Measurements from ENCODE around the gene ARHGAP23. TPM values are rescaled to one million over a fixed set of nuclear protein-coding genes. Genes with fewer than 3 reads are reported as not detected.

ARHGAP23 gene
- total and polyA plus RNA-seq, 2 donors (not counting 1 experiment from before 2014, with no cell fraction given) = 28.1 to 41.1 TPM

DNA sequence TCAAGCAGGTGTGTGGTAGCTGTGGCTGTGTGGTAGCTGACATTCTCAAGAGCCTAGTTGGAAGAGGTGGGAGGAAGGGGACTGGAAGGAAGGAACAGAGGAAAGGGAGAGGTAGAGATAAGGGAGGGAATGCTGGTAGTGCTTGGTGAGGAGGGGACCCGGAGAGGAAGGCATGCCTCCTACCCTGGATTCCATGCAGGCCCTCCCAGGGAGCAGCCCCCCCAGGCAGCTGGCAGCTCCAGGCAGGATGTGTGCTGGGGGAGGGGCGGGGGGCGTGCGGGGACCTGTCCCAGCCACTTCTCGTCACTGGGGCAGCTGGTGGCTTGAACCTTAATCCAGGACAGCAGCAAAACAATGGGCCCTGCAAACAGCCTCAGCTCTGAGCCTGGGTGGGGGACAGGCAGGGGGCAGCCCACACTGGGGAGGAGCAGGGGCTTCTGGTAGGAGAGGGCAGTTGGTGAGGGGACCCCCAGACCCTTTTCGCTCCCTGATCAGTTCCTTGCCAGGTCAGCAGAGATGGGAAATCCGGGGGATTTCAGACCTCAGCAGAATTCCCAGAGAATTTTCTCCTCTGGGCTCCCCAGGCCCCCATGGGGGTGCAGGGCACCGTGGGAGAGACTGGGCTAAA is 27.1 kb downstream of the ARHGAP23 start:
- Histone ChIP-seq H3K9me3 (ENCODE audit: control insufficient read depth, insufficient read depth, low read depth, low read length) (no peaks in the 10 kb centered on the region), H3K4me1 (ENCODE audit: control insufficient read depth, extremely low read depth, insufficient read depth, low read length) (peaks cover 31% of the 10 kb centered on the region), H3K79me2 (ENCODE audit: control insufficient read depth, insufficient read depth, low read length) (peaks cover 80% of the 10 kb centered on the region), H3K4me3 (replicated peaks in 1 of 4; ENCODE audit: control extremely low read depth in 1 of 4, insufficient read depth in 1 of 4, low read depth in 3 of 4, low read length in 4 of 4) (peak overlapping the region; percentile 62 to 84 (median 66)), H3K27me3 (ENCODE audit: control insufficient read depth, insufficient read depth, low read length) (no peaks in the 10 kb centered on the region), H3K9ac (ENCODE audit: insufficient read depth, low read length) (peak overlapping the region; percentile 13), H3K36me3 (ENCODE audit: control insufficient read depth, insufficient read depth, low read length) (peaks cover 19% of the 10 kb centered on the region), H2AFZ (ENCODE audit: low read length) (no peak overlapping the region), H3K4me2 (ENCODE audit: extremely low read depth, insufficient read depth, low read length) (peak overlapping the region; percentile 92), H4K20me1 (ENCODE audit: control insufficient read depth, extremely low read depth, insufficient read depth, low read length) (no peaks in the 10 kb centered on the region), H3K27ac (ENCODE audit: insufficient read depth, low read length) (no peak overlapping the region)
- DNase-seq (ENCODE audit: low read depth in 2 of 2) = no peak
- TF ChIP-seq EZH2 (IDR thresholded peaks at IDR 0.05; ENCODE audit: low read length, missing control alignments) = no peak
- TF ChIP-seq, protein P1, sequence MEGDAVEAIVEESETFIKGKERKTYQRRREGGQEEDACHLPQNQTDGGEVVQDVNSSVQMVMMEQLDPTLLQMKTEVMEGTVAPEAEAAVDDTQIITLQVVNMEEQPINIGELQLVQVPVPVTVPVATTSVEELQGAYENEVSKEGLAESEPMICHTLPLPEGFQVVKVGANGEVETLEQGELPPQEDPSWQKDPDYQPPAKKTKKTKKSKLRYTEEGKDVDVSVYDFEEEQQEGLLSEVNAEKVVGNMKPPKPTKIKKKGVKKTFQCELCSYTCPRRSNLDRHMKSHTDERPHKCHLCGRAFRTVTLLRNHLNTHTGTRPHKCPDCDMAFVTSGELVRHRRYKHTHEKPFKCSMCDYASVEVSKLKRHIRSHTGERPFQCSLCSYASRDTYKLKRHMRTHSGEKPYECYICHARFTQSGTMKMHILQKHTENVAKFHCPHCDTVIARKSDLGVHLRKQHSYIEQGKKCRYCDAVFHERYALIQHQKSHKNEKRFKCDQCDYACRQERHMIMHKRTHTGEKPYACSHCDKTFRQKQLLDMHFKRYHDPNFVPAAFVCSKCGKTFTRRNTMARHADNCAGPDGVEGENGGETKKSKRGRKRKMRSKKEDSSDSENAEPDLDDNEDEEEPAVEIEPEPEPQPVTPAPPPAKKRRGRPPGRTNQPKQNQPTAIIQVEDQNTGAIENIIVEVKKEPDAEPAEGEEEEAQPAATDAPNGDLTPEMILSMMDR (conservative IDR thresholded peaks at IDR 0.05 in 1 of 2, IDR thresholded peaks at IDR 0.05 in 1 of 2; ENCODE audit: low read depth in 1 of 2, low read length in 2 of 2) = no peak

DNA sequence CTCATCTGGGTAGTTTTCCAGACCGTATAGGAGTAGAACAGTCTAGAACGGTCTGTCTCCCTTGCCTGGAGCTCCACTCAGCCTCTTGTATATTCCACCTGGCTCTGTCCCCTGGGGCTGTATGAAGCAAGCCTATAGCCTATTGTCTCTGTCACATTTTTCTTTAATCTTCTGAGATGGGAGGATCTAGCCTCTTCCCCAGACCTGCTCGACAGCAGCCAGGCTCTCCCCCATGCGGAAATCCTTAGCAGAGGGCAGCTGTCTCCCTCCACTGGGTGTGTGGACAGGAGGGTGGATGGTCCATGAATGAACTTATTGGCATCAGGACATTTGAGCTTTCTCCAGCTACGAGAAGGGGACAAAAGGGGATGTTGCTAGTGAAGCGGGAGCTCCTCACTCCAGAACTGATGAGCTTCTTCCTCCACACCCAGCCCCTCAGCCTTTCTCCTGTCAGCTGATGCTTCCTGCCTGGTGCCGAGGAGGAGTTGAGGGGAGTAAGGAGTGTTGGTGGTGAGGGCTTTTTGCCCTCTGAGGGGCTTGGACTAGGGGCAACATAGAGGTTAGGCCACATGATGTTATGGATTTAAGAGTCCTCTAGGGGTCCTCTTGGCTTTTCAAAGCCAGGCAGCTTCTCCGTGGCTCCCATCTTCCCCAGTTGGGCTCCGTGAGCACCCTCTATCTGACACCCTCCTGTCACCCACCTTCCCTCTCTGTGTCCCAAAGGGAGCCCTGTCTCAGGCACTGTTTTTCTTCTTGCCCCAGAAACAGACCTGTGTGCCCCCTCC is 28.0 kb downstream of the ARHGAP23 start:
- Histone ChIP-seq H3K9ac (ENCODE audit: insufficient read depth, low read length) (no peak overlapping the region), H3K4me3 (replicated peaks in 1 of 4; ENCODE audit: control extremely low read depth in 1 of 4, insufficient read depth in 1 of 4, low read depth in 3 of 4, low read length in 4 of 4) (peak overlapping the region in 1 of 4 experiments; percentile 10), H3K79me2 (ENCODE audit: control insufficient read depth, insufficient read depth, low read length) (peaks cover 75% of the 10 kb centered on the region), H2AFZ (ENCODE audit: low read length) (no peak overlapping the region), H3K4me2 (ENCODE audit: extremely low read depth, insufficient read depth, low read length) (no peak overlapping the region), H3K9me3 (ENCODE audit: control insufficient read depth, insufficient read depth, low read depth, low read length) (no peaks in the 10 kb centered on the region), H3K4me1 (ENCODE audit: control insufficient read depth, extremely low read depth, insufficient read depth, low read length) (peaks cover 24% of the 10 kb centered on the region), H3K36me3 (ENCODE audit: control insufficient read depth, insufficient read depth, low read length) (peaks cover 20% of the 10 kb centered on the region), H4K20me1 (ENCODE audit: control insufficient read depth, extremely low read depth, insufficient read depth, low read length) (no peaks in the 10 kb centered on the region), H3K27me3 (ENCODE audit: control insufficient read depth, insufficient read depth, low read length) (no peaks in the 10 kb centered on the region), H3K27ac (ENCODE audit: insufficient read depth, low read length) (no peak overlapping the region)
- no peak for DNase-seq (ENCODE audit: low read depth in 2 of 2)
- TF ChIP-seq, protein P1 (conservative IDR thresholded peaks at IDR 0.05 in 1 of 2, IDR thresholded peaks at IDR 0.05 in 1 of 2; ENCODE audit: low read depth in 1 of 2, low read length in 2 of 2) = peak in 1 of 2 donors; percentile 31
- TF ChIP-seq EZH2 (IDR thresholded peaks at IDR 0.05; ENCODE audit: low read length, missing control alignments) = no peak

DNA sequence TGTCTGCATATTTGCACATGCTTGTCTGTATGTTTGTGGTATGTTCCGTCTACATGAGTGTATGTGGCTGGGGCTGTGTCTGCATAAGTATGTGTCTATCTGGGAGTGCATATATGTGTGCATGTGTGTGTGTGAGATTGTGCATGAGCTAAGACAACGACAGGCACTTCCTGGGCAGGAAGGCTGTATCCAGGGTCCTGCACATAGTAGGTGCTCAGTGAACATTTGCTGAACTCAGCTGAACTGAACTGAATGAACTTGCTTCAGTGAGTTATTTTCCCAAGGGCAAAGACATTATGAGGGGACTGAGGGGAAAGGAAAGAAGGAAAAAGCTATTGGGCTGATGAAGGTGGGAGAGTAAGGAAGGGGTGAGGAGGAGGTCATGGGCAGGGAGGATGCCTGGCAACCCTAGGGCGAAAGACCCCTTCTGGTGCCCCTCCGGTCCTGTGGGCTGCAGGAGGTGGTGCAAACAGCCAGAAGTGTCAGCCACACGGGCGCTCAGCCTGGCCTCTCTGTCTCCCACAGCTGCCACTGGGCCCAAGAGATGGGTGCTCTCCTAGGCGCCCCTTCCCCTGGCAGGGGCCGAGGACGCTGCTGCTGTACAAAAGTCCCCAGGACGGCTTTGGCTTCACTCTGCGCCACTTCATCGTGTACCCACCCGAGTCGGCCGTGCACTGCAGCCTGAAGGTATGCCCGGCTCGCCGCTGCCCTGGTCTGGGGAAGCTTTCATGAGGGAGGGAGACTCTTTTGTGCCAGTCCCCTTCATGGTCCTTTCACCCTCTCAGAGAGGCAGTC is 29.5 kb downstream of the ARHGAP23 start:
- peaks cover 68% of the 10 kb centered on the region for H3K79me2 ChIP-seq (ENCODE audit: control insufficient read depth, insufficient read depth, low read length)
- TF ChIP-seq, protein P1 (conservative IDR thresholded peaks at IDR 0.05 in 1 of 2, IDR thresholded peaks at IDR 0.05 in 1 of 2; ENCODE audit: low read depth in 1 of 2, low read length in 2 of 2) = no peak
- TF ChIP-seq EZH2 (IDR thresholded peaks at IDR 0.05; ENCODE audit: low read length, missing control alignments) = no peak

More for the DNA sequence above, 29.5 kb downstream of the ARHGAP23 start:
- H4K20me1 ChIP-seq (ENCODE audit: control insufficient read depth, extremely low read depth, insufficient read depth, low read length) = no peaks in the 10 kb centered on the region
- no peak overlapping the region for H3K4me2 ChIP-seq (ENCODE audit: extremely low read depth, insufficient read depth, low read length)
- peaks cover 11% of the 10 kb centered on the region for H3K4me1 ChIP-seq (ENCODE audit: control insufficient read depth, extremely low read depth, insufficient read depth, low read length)
- H3K27me3 ChIP-seq (ENCODE audit: control insufficient read depth, insufficient read depth, low read length) = no peaks in the 10 kb centered on the region
- DNase-seq (ENCODE audit: low read depth in 2 of 2) = no peak
- H3K36me3 ChIP-seq (ENCODE audit: control insufficient read depth, insufficient read depth, low read length) = peaks cover 25% of the 10 kb centered on the region
- no peaks in the 10 kb centered on the region for H3K9me3 ChIP-seq (ENCODE audit: control insufficient read depth, insufficient read depth, low read depth, low read length)
- H3K4me3 ChIP-seq (replicated peaks in 1 of 4; ENCODE audit: control extremely low read depth in 1 of 4, insufficient read depth in 1 of 4, low read depth in 3 of 4, low read length in 4 of 4) = no peak overlapping the region
- H2AFZ ChIP-seq (ENCODE audit: low read length) = no peak overlapping the region
- no peak overlapping the region for H3K9ac ChIP-seq (ENCODE audit: insufficient read depth, low read length)
- no peak overlapping the region for H3K27ac ChIP-seq (ENCODE audit: insufficient read depth, low read length)
